ENCODE results near the gene POLD4. TPM values are rescaled to one million over a fixed set of nuclear protein-coding genes. Genes with fewer than 3 reads are reported as not detected.
A peak's percentile ranks its signal among the peaks of the same experiment; 100 is the strongest.

The POLD4 gene
- total RNA-seq, 4 donors from 2014 or later = 54.5 to 75.7 (median 65.0) TPM

DNA sequence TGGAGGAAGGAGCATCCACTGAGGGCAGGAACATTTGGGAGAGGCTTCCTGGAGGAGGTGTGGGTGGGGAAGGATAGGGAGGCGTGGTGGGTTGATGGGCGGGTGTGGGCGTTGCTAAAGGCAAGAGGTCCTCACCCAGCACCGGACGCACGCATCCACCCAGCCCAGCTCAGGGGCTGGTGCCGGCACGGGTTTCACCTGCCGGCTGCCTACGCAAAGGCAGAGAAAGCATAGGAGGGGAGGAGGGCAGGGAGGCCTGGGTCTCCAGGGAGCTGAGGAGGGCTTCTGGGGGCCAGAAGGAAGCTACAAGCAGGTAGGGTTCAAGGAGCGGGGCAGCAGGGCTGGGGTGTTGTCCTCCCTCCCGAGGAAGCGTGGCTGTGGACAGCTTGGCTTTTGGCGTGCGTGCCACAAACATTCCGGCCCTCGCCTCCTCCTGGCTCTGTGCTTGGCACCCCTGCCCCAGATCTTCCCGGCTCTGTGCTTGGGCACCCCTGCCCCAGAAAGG lies 42.2 kb downstream of the POLD4 start:
- 61% methylated on average over 17 of the region's 18 CpGs for WGBS
- DNase-seq (ENCODE audit: low spot score in 2 of 2) = peak in 1 of 2 donors; percentile 74

GRCh38 chr11:67310246-67311050 lies 42.9 kb downstream of the POLD4 start:
- peaks cover 38% of the 10 kb centered on the region for H3K36me3 ChIP-seq
- H3K27me3 ChIP-seq = no peaks in the 10 kb centered on the region
- peak in 1 of 2 donors; percentile 75 for DNase-seq (ENCODE audit: low spot score in 2 of 2)
- no peak overlapping the region for H3K4me3 ChIP-seq
- H3K27ac ChIP-seq = peak overlapping the region; percentile 84
- WGBS = 73% methylated on average over 12 of the region's 19 CpGs
- H3K9me3 ChIP-seq = no peaks in the 10 kb centered on the region
- TF ChIP-seq EP300 (IDR thresholded peaks at IDR 0.05) = no peak
- no peak for TF ChIP-seq POLR2A (IDR thresholded peaks at IDR 0.05)
- TF ChIP-seq POLR2AphosphoS5 (IDR thresholded peaks at IDR 0.05) = no peak
- TF ChIP-seq, protein P1, sequence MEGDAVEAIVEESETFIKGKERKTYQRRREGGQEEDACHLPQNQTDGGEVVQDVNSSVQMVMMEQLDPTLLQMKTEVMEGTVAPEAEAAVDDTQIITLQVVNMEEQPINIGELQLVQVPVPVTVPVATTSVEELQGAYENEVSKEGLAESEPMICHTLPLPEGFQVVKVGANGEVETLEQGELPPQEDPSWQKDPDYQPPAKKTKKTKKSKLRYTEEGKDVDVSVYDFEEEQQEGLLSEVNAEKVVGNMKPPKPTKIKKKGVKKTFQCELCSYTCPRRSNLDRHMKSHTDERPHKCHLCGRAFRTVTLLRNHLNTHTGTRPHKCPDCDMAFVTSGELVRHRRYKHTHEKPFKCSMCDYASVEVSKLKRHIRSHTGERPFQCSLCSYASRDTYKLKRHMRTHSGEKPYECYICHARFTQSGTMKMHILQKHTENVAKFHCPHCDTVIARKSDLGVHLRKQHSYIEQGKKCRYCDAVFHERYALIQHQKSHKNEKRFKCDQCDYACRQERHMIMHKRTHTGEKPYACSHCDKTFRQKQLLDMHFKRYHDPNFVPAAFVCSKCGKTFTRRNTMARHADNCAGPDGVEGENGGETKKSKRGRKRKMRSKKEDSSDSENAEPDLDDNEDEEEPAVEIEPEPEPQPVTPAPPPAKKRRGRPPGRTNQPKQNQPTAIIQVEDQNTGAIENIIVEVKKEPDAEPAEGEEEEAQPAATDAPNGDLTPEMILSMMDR (IDR thresholded peaks at IDR 0.05) = no peak
- peaks cover 58% of the 10 kb centered on the region for H3K4me1 ChIP-seq

More for the DNA sequence above, 42.2 kb downstream of the POLD4 start:
- Histone ChIP-seq H3K27me3 (no peaks in the 10 kb centered on the region), H3K9me3 (no peaks in the 10 kb centered on the region), H3K36me3 (peaks cover 38% of the 10 kb centered on the region), H3K4me1 (peaks cover 60% of the 10 kb centered on the region), H3K27ac (peak overlapping the region; percentile 84), H3K4me3 (no peak overlapping the region)
- TF ChIP-seq, protein P1 (IDR thresholded peaks at IDR 0.05) = no peak
- no peak for TF ChIP-seq POLR2A (IDR thresholded peaks at IDR 0.05)
- TF ChIP-seq EP300 (IDR thresholded peaks at IDR 0.05) = no peak
- no peak for TF ChIP-seq POLR2AphosphoS5 (IDR thresholded peaks at IDR 0.05)

GRCh38 chr11:67309661-67310061 lies 43.7 kb downstream of the POLD4 start:
- 91% methylated on average over 1 of the region's 14 CpGs for WGBS

DNA sequence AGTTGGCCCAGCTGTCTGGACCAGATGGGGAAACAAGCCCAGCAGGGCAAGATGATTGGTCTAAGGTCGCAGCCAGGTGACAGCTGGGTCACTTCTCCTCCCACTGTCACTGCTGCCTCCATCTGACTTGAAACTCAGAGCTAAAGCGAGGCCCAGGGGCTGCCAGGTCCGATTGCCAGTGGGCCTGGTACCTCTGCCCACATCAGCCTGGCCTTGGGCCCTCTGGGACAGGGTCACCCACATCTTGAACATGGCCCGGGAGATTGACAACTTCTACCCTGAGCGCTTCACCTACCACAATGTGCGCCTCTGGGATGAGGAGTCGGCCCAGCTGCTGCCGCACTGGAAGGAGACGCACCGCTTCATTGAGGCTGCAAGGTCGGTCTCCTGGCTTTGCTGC lies 44.2 kb downstream of the POLD4 start:
- Histone ChIP-seq H3K27me3 (no peaks in the 10 kb centered on the region), H3K9me3 (no peaks in the 10 kb centered on the region), H3K27ac (no peak overlapping the region), H3K36me3 (peaks cover 38% of the 10 kb centered on the region), H3K4me3 (no peak overlapping the region), H3K4me1 (peaks cover 55% of the 10 kb centered on the region)
- TF ChIP-seq POLR2A (IDR thresholded peaks at IDR 0.05) (no peak), EP300 (IDR thresholded peaks at IDR 0.05) (no peak), POLR2AphosphoS5 (IDR thresholded peaks at IDR 0.05) (no peak)
- TF ChIP-seq, protein P1 (IDR thresholded peaks at IDR 0.05) = no peak
- DNase-seq (ENCODE audit: low spot score in 2 of 2) = peak in 1 of 2 donors; percentile 74
- 95% methylated on average over 9 of the region's 11 CpGs for WGBS

More at GRCh38 chr11:67309661-67310061, 43.7 kb downstream of the POLD4 start:
- Histone ChIP-seq H3K27ac (peak overlapping the region; percentile 84), H3K4me1 (peaks cover 54% of the 10 kb centered on the region), H3K27me3 (no peaks in the 10 kb centered on the region), H3K36me3 (peaks cover 38% of the 10 kb centered on the region), H3K4me3 (no peak overlapping the region), H3K9me3 (no peaks in the 10 kb centered on the region)
- TF ChIP-seq POLR2AphosphoS5 (IDR thresholded peaks at IDR 0.05) = no peak
- no peak for TF ChIP-seq POLR2A (IDR thresholded peaks at IDR 0.05)
- no peak for TF ChIP-seq EP300 (IDR thresholded peaks at IDR 0.05)
- TF ChIP-seq, protein P1 (IDR thresholded peaks at IDR 0.05) = no peak
- DNase-seq (ENCODE audit: low spot score in 2 of 2) = peak in 1 of 2 donors; percentile 69

All from suprapubic skin (tissue), 4 donors.